Measurements from ENCODE around the gene LRSAM1.

GRCh38 chr9:127491516-127491915 is 40.2 kb downstream of the LRSAM1 start:
- no peak for TF ChIP-seq CTCF (IDR thresholded peaks at IDR 0.05)
- TF ChIP-seq POLR2A (IDR thresholded peaks at IDR 0.05): no peak

All from thyroid gland (tissue), 4 donors.